ENCODE results near the gene PLEKHH2.

- TF ChIP-seq EZH2 (IDR thresholded peaks at IDR 0.05; ENCODE audit: insufficient read depth, low read length) (no peak), CTCF (IDR thresholded peaks at IDR 0.05; ENCODE audit: insufficient read depth, low read depth, low read length) (no peak)
Measured at GRCh38 chr2:43605851-43606250, 31.2 kb upstream of the PLEKHH2 start.

Measured in astrocyte (in vitro differentiated cells and primary cell).